GM19395 (cell line): ENCODE measurements around the gene AKAP12.

Experiments used
- ATAC-seq: cut with Tn5 transposase; IDR thresholded peaks from one replicate; pipeline ENCODE4 v1.9.1; 2021; ENCODE audit warnings: mild to moderate bottlenecking, moderate library complexity; ENCODE audit not compliant: unreplicated experiment

The AKAP12 gene

GRCh38 chr6:151276112-151276740, 36.5 kb downstream of the AKAP12 start:
- ATAC-seq: no peak

GRCh38 chr6:151279891-151280290, 40.1 kb downstream of the AKAP12 start:
- no peak for ATAC-seq

GRCh38 chr6:151280859-151281258, 41.1 kb downstream of the AKAP12 start:
- ATAC-seq: no peak

- ATAC-seq: peak; percentile 71
These were observed 44.2 kb downstream of the AKAP12 start for GRCh38 chr6:151284012-151284411.

- peak; percentile 54 for ATAC-seq
These were observed 44.8 kb downstream of the AKAP12 start for GRCh38 chr6:151284548-151285017.

- ATAC-seq: no peak
These were observed 45.4 kb downstream of the AKAP12 start for GRCh38 chr6:151285122-151285521.

GRCh38 chr6:151286214-151286613, 46.4 kb downstream of the AKAP12 start:
- ATAC-seq: no peak

- no peak for ATAC-seq
These were observed 49.1 kb downstream of the AKAP12 start for GRCh38 chr6:151288712-151289398.

- ATAC-seq: no peak
These were observed 49.7 kb downstream of the AKAP12 start for GRCh38 chr6:151289399-151290007.

- ATAC-seq: no peak
These were observed 51.3 kb downstream of the AKAP12 start for GRCh38 chr6:151290877-151291721.

GRCh38 chr6:151291722-151292059, 51.9 kb downstream of the AKAP12 start:
- no peak for ATAC-seq

GRCh38 chr6:151292974-151293687, 53.4 kb downstream of the AKAP12 start:
- ATAC-seq: no peak

- ATAC-seq: no peak
These were observed 53.9 kb downstream of the AKAP12 start for GRCh38 chr6:151293688-151294016.

GRCh38 chr6:151294561-151295101, 54.9 kb downstream of the AKAP12 start:
- no peak for ATAC-seq

GRCh38 chr6:151297886-151298285, 58.1 kb downstream of the AKAP12 start:
- ATAC-seq: no peak

GRCh38 chr6:151299011-151299410, 59.2 kb downstream of the AKAP12 start:
- no peak for ATAC-seq

- ATAC-seq: no peak
These were observed 60.7 kb downstream of the AKAP12 start for GRCh38 chr6:151300267-151300991.

GRCh38 chr6:151301547-151301946, 61.8 kb downstream of the AKAP12 start:
- no peak for ATAC-seq

GRCh38 chr6:151303231-151303630, 63.5 kb downstream of the AKAP12 start:
- ATAC-seq: no peak

- ATAC-seq: no peak
These were observed 66.6 kb downstream of the AKAP12 start for GRCh38 chr6:151306269-151306783.
